ENCODE measurements around the gene PNP. TPM values are rescaled to one million over a fixed set of nuclear protein-coding genes. Genes with fewer than 3 reads are reported as not detected.

PNP gene
- total RNA-seq, 2 donors from 2014 or later = 52.8 to 59.8 TPM

GRCh38 chr14:20515846-20516245 is 46.6 kb downstream of the PNP start:
- no peak overlapping the region for H3K27ac ChIP-seq (ENCODE audit: low read depth, low read length)
- H3K4me3 Mint-ChIP-seq = no peak overlapping the region
- no peak for DNase-seq
- TF ChIP-seq CTCF (conservative IDR thresholded peaks at IDR 0.05) = no peak
- H3K27me3 Mint-ChIP-seq (ENCODE audit: insufficient read depth) = peaks cover 1% of the 10 kb centered on the region
- H3K4me3 ChIP-seq (ENCODE audit: low read length) = no peak overlapping the region
- no peak overlapping the region for H3K9ac ChIP-seq (ENCODE audit: extremely low read depth, low read length, poor library complexity, severe bottlenecking)
- H3K27ac Mint-ChIP-seq = no peak overlapping the region
- H3K27me3 ChIP-seq (ENCODE audit: control insufficient read depth, insufficient read depth, low read length, poor library complexity, severe bottlenecking) = no peaks in the 10 kb centered on the region
- peaks cover 8% of the 10 kb centered on the region for H3K9me3 Mint-ChIP-seq
- 78 to 83% methylated on average over 1 to 4 of the region's 4 CpGs for WGBS, 2 experiments (ENCODE audit: insufficient coverage in 1 of 2, insufficient read length in 1 of 2)
- no peaks in the 10 kb centered on the region for H3K9me3 ChIP-seq (ENCODE audit: control insufficient read depth, low read length)
- H3K4me1 ChIP-seq (ENCODE audit: control insufficient read depth, insufficient read depth, low read length) = no peaks in the 10 kb centered on the region
- no peaks in the 10 kb centered on the region for H3K36me3 Mint-ChIP-seq (ENCODE audit: low read depth)
- no peaks in the 10 kb centered on the region for H3K36me3 ChIP-seq (ENCODE audit: control insufficient read depth, insufficient read depth, low read length)
- H3K4me1 Mint-ChIP-seq = peaks cover 9% of the 10 kb centered on the region

DNA sequence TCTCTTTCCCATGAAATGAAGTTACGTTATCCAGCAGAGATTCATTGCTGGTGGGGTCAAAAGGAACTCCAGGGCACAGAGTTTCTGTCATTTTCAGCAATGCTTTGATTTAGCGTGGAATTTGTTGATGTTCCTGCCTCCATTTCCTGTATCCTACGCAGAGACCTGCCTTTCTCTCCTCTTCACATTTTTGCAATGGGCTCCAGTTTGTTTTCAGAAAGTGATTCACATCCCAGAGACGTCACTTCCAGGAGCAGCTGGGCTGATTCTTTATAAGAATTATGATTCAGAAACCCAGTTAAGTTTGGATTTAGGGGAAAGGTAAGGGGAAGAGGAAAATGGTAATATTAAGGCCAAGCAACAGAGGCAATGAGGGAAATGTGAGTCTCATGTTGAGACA is 47.7 kb downstream of the PNP start:
- no peak for DNase-seq
- TF ChIP-seq CTCF (conservative IDR thresholded peaks at IDR 0.05) = no peak
- peaks cover 9% of the 10 kb centered on the region for H3K4me1 Mint-ChIP-seq
- peaks cover 8% of the 10 kb centered on the region for H3K9me3 Mint-ChIP-seq
- Histone ChIP-seq H3K36me3 (ENCODE audit: control insufficient read depth, insufficient read depth, low read length) (no peaks in the 10 kb centered on the region), H3K4me1 (ENCODE audit: control insufficient read depth, insufficient read depth, low read length) (no peaks in the 10 kb centered on the region), H3K27me3 (ENCODE audit: control insufficient read depth, insufficient read depth, low read length, poor library complexity, severe bottlenecking) (no peaks in the 10 kb centered on the region), H3K27ac (ENCODE audit: low read depth, low read length) (no peak overlapping the region), H3K9ac (ENCODE audit: extremely low read depth, low read length, poor library complexity, severe bottlenecking) (no peak overlapping the region), H3K9me3 (ENCODE audit: control insufficient read depth, low read length) (no peaks in the 10 kb centered on the region), H3K4me3 (ENCODE audit: low read length) (no peak overlapping the region)
- H3K27ac Mint-ChIP-seq = no peak overlapping the region
- no peaks in the 10 kb centered on the region for H3K36me3 Mint-ChIP-seq (ENCODE audit: low read depth)
- no peaks in the 10 kb centered on the region for H3K27me3 Mint-ChIP-seq (ENCODE audit: insufficient read depth)
- H3K4me3 Mint-ChIP-seq = no peak overlapping the region
- WGBS, 2 experiments (ENCODE audit: insufficient coverage in 1 of 2, insufficient read length in 1 of 2) = 83 to 93% methylated on average over 4 of the region's 4 CpGs

GRCh38 chr14:20522332-20522731 is 53.1 kb downstream of the PNP start:
- Histone ChIP-seq H3K4me3 (ENCODE audit: low read length) (no peak overlapping the region), H3K9ac (ENCODE audit: extremely low read depth, low read length, poor library complexity, severe bottlenecking) (no peak overlapping the region), H3K9me3 (ENCODE audit: control insufficient read depth, low read length) (no peaks in the 10 kb centered on the region), H3K27ac (ENCODE audit: low read depth, low read length) (no peak overlapping the region), H3K27me3 (ENCODE audit: control insufficient read depth, insufficient read depth, low read length, poor library complexity, severe bottlenecking) (no peaks in the 10 kb centered on the region), H3K36me3 (ENCODE audit: control insufficient read depth, insufficient read depth, low read length) (no peaks in the 10 kb centered on the region), H3K4me1 (ENCODE audit: control insufficient read depth, insufficient read depth, low read length) (no peaks in the 10 kb centered on the region)
- no peak for DNase-seq
- no peak for TF ChIP-seq CTCF (conservative IDR thresholded peaks at IDR 0.05)
- WGBS, 2 experiments (ENCODE audit: insufficient coverage in 1 of 2, insufficient read length in 1 of 2) = no CpG with 5 or more reads among the region's 1 CpG
- Mint-ChIP-seq H3K4me3 (no peak overlapping the region), H3K9me3 (peaks cover 8% of the 10 kb centered on the region), H3K27ac (no peak overlapping the region), H3K27me3 (ENCODE audit: insufficient read depth) (no peaks in the 10 kb centered on the region), H3K36me3 (ENCODE audit: low read depth) (no peaks in the 10 kb centered on the region), H3K4me1 (no peaks in the 10 kb centered on the region)

Measured in endodermal cell (in vitro differentiated cells).